Activated T-helper 1 cell treated with anti-CD3 and anti-CD28 coated beads, Interleukin-2, amount 50 U/mL, for 16 hours (primary cell): ENCODE results near the gene DCHS1.

Experiments used
- DNase-seq, 2 donors: peaks; one replicate each; pipeline ENCODE4 v3.0.0-alpha.2; 2020; ENCODE audit warnings: low read depth in 1 of 2, low spot score in 1 of 2

Gene DCHS1

GRCh38 chr11:6629892-6630631 lies 25.5 kb downstream of the DCHS1 start:
- DNase-seq, result no peak

DNA sequence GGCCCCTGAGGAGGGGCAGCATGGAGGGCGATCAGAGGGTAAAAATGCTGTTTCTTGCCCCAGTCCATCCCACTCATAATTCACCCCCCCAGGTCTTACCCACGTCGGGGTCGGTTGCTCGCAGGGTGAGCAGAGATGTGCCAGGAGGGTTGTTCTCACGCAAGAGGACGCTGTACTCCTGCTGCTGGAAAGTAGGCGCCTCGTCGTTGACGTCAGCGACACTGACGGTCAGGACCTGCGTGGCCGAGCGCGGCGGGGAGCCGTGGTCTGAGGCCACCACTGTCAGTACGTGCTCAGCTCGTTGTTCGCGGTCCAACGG lies 26.1 kb downstream of the DCHS1 start:
- no peak for DNase-seq

DNA sequence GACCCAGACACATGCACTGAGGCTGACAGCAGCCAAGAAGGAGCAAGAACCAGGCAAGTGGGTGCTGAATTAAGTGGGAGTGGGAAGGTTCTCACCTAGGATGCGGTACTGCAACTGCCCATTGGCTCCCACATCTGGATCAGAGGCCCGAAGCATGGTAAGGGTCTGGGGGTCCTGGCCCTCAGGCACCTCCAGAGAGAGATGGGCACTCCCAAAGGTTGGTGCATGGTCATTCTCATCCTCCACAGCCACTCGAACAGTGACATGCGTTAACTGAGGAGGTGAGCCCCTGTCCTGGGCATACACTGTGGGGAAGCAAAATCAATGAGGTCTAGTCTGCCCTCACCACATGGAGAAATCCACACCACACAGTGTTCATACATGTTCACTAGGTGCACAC lies 27.1 kb downstream of the DCHS1 start:
- DNase-seq, result no peak

- no peak for DNase-seq
Observed at GRCh38 chr11:6627762-6628241, 27.8 kb downstream of the DCHS1 start.

GRCh38 chr11:6626971-6627761 lies 28.4 kb downstream of the DCHS1 start:
- no peak for DNase-seq

DNA sequence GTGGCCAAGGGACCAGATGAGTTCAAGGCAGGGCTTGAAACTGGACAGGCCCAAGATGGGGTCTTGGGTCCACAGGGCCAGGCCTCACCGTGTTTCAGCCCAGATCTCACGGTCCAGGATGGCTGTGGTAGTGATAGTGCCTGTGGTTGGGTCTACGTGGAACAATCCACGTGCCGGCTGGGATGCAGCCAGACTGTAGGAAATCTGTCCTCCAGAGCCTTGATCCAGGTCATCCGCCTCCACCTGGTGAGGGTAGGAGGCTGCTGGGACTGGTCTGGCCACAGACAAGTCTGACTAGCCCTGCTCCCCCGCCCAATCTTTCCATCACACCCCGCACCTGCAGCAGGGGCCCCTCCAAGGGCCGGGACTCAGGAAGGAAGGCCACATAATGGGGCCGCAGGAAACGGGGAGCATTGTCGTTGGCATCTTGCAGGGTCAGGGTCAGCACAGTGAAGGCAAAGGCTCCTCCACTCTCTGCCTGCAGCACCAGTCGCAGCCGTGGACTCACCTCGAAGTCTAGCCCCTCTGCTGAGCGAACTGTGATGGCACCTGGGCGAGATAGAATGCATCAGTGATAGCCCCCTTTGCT lies 29.7 kb downstream of the DCHS1 start:
- DNase-seq, result no peak

DNA sequence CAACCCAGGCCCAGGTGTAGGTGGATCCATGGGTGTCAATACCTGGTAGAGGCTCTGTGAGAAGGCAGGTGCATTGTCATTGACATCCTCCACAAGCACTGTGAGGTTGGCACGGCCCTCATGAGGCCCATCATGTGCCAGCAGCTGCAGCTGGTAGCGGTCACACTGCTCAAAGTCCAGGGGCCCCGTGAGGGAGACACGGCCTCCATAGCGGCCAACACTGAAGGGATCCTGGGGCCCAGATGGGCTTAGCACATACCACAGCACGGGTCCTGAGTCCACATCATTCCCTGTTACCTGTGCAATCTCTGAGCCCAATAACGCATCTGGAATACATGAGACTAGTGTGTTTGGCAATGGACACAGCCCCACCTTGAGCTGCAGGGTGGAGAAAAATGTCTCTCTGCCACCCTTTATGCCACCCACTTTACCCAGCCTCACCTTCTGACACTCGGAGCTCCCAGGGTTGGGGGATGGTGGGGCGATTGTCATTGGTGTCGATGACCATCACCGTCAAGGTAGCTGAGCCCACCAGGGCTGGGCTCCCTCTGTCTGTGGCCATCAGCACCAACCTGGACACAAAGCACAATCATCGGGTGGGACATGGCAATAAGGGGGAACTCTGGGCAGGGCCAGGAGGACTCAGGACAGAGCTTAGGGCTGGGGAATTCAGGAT lies 30.3 kb downstream of the DCHS1 start:
- DNase-seq, result no peak

DNA sequence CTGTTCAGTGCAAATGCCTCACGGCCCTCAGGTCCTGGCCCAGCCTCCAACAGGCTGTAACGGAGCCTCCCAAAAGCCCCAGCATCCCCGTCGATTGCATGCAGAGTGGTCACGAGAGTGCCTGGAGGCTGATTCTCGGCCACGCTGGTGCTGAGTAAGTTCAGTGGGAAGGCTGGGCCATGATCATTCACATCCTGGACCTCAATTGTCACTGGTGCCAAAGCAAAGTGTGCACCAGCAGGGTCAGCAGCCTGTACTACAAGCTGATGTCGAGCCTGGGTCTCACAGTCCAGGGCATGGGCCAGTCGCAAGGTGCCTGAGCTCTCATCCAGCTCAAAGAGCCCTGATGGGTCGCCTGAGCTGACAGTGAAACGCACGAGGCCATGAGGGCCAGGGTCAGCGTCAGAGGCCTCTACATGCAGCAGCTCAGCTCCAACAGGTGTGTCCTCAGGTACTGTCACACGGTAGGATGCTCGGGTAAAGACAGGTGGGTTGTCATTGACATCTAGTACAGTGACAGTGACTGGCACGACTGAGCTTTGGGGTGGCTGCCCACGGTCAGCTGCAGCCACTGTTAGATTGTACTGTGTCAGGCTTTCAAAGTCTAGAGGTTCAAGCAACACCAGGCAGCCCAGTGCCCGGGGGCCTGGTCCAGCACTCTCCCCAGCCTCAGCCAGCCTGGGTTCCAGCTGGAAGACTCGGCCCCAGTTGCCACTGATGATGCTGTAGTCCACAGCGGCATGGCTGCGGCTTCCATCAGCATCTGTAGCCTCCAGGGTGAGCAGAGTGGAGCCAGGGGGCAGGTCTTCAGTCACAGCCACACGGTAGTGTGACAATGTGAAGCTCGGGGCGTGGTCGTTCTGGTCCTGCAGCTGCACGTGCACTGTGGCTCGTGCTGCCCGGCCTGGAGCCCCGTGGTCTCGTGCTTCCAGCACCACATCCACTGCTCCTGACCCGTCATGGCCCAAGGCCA lies 31.9 kb downstream of the DCHS1 start:
- DNase-seq, result no peak

DNA sequence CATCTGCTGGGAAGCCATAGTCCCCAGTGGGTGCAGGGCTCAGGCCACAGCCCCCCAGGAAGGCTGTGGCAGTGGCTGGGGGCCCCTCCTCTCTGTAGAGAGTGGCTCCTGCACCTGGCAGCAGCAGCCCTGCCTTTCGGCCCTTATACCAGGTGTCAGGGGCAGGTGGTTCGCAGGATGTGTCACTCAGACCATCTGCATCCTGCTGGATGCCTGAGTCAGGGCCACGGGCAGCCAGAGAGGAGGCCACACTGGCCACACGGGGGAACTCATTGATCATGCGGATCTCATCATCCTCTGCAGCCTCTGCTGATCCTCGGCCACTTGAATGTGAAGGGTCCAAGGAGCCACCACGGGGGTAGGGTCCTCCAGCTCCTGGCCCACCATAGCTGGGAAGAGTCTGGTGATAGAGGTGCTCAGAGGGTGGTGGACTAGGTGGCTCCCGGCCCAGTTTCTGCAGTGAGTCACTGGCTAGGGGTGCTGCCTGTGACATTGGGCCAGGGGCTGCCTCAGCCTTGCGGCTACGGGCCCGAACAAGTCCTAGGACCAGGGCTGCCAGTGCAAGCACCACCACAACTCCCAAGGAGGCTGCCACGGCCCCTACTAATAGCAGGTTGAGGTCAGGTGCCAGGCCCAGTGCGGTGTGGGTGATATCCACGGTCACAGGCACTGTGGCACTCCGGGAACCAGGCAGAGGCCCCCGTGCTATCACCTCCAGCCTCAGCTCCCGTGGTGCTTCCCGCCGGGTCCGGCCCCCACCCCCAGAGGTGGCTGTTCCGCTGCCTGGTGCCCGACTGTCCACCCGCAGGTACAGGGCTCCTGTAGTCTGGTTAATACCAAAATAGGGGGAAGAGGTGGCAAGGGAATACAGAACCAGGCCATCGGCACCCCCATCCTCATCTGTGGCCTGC lies 33.1 kb downstream of the DCHS1 start:
- DNase-seq, result no peak

DNA sequence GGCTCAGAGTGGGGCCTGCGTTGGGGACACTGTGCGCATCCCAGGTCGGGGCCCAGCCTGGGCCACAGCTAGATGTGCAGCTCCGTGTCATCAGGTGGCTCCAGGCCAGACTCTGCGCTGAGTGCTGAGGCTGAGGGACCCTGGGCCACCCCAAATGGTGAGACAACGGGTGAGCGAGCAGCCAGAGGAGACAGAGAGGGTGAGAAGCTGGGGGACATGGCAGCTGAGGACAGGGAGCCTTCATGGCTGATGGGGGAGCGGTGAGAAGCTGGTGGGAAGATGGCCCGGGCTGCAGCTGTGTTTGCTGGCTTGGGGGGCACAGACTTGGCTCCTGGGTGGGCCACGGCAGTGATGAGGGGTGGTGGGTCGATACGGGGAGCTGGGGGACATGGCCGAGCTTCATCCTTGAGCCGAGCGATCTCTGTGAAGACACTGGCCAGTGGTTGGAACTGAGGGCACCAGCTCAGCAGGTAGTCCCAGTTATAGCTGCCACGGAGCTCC lies 33.8 kb downstream of the DCHS1 start:
- DNase-seq, result no peak

DNA sequence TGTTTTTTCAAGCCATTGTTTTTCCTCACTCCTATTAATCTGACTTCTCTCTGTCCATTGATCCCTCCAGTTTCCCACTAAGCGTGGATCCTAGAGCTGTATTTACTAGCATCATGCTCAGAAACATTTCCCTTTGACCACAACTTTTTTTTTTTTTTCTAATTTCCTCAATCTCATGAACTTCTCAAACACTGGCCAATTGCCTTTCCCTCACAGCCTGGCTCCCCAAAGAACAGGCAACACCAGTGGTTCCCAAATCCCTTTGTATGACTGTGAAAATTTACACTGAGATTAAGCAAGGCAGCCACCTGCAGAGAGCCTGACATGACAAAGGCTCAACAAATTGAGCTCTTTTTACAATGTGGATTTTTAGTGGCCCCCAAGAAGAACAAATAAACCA lies 35.0 kb downstream of the DCHS1 start:
- DNase-seq, result no peak

DNA sequence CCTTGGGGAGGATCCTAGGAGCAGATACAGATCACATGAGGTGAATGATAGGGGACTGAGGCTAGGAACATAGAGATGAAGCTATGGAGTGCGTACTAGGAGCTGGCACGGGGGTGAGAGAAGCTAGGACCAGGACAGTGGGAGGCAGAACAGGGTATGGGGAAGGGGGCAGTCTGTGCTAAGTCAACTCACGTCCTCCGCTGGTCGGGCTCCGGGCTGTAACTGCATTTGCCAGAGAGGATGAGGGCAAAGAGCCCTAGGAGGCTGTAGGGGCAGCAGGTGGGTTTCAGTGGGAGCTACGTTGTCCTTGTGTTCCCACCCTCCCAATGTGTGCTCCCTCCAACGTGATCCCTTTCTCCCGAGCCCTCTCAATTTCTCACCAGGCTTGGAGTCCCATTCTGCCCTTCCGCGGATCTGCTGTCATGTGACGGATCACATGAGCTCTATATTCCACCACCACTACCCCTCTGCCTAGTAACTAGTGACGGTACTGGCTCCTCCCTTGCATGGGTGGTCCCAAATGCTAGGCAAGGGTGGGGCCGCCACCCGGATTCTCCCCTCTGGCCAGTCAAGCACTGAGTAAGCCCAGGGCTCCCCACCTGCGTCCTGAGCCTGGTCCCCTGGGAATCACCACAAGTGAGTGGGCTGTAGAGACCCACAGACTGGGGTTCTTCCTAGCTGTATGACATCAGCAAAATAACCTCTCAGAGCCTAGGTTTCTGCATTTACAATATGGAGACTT lies 36.4 kb downstream of the DCHS1 start, which contains the start of gene TPP1:
TSS of gene TPP1 (minus strand) at position 419 of the 742 bp plus-strand sequence. CDS start at position 397, 22 bp downstream.
- peak; percentile 75 to 78 for DNase-seq

GRCh38 chr11:6618117-6619003 lies 37.2 kb downstream of the DCHS1 start:
- peak; percentile 39 to 52 for DNase-seq

DNA sequence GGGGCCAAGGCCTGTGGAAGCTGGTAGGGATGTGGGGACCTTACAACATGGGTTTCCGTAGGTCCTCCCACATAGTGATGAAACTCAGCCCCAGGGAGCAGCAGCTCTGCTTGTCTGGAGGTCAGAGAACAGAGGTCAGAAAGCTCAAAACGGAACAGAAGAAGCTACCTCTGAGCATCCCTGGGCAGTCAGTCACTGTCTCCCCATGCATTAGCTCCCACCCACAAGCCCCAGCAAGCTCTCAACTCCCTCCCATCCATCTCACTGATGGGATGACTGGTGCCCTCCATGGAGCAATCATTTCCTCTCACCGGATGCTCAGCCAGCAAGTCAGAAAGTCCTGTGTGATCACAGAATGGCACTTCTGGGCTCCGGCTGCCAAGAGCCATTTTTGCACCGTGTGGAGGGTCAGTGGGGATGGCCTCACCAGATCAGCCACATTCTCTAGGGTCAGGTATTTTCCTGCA lies 38.3 kb downstream of the DCHS1 start:
- no peak for DNase-seq

- DNase-seq, result no peak
Observed at GRCh38 chr11:6616596-6617250, 38.9 kb downstream of the DCHS1 start.

DNA sequence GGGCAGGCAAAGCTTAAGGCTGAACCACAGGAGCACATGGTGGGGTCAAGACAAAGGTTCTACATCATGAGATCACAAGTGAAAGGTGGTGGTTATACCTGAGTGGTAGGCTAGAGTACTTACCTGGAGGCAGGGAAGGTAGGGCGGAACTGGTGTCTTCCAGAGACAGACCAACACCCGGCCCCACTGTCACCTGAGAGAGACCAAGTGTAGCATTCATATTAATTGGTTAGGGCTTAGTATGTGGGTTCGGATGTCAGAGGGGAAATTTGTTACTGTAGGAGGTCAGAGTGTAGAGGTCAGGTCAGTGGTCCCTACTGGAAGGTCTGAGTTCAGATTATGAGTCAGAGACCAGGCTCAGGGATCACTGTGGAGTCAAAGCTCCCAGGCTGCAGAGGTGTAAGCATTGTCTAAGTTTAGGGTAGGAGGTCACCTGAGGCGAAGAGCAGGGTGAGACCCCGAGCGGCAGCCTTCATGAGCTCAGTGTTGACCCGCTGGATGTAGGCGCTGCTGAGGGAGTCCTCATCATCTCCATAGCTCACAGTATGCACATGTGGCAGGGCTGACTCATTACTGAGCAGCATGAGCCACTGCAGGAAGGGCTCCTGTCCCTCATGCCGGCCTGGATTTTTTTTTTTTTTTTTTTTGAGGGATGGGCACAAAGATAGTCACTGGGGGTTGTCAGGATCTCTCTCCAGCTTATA lies 39.6 kb downstream of the DCHS1 start:
- no peak for DNase-seq
